ENCODE results near the gene SNPH.

SNPH gene

DNA sequence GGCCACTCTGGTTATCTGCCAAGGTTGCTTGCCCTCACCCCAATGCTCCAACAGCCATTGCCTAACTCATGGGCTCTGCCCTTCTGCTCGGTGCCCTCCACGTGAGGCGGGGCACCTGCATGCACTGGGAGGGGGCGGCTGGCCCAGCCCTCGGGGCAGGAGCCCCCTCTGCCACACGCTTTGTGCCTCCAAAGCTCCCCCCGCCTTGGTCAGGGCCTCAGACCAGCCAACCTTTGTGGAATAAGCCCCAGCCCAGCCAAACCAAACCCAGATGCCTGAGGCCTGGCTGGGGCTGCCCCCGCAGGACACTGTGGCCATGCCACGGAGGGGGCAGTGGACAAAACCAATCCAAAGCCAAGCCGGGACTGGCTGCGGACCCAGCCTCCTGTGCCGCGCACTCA is 41.5 kb downstream of the SNPH start:
- no peaks in the 10 kb centered on the region for H3K9me3 Mint-ChIP-seq
- H3K4me1 Mint-ChIP-seq = no peaks in the 10 kb centered on the region
- H3K36me3 Mint-ChIP-seq = peaks cover 3% of the 10 kb centered on the region
- H3K27ac Mint-ChIP-seq = no peak overlapping the region
- no peaks in the 10 kb centered on the region for H3K27me3 Mint-ChIP-seq
- H3K4me3 Mint-ChIP-seq = no peak overlapping the region

GRCh38 chr20:1308067-1308701 is 42.1 kb downstream of the SNPH start:
- Mint-ChIP-seq H3K9me3 (no peaks in the 10 kb centered on the region), H3K27ac (no peak overlapping the region), H3K36me3 (peaks cover 3% of the 10 kb centered on the region), H3K4me3 (no peak overlapping the region), H3K4me1 (no peaks in the 10 kb centered on the region), H3K27me3 (no peaks in the 10 kb centered on the region)

DNA sequence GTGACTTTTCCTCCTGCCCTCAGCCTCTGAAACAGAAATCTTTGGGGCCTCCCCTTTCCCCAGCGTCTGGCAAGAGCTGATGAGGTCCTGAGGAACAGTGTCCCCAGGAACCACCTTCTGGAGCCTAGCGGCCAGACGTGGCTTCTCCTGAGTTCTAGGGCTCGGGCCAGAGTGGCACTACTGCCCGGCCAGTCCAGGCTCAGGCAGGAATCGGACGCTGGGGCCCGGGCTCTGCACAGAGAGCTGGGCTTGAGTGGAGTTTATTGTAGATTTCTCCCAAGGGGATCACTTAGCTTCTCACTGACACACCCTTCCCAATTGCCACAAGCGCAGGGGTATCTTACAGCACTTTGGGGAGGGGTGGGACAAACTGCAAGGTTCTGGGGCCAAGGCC is 42.6 kb downstream of the SNPH start:
- Mint-ChIP-seq H3K36me3 (peaks cover 3% of the 10 kb centered on the region), H3K4me3 (no peak overlapping the region), H3K27me3 (no peaks in the 10 kb centered on the region), H3K9me3 (no peaks in the 10 kb centered on the region), H3K27ac (no peak overlapping the region), H3K4me1 (peaks cover 3% of the 10 kb centered on the region)

GRCh38 chr20:1309439-1309847 is 43.3 kb downstream of the SNPH start:
- Mint-ChIP-seq H3K4me1 (peaks cover 4% of the 10 kb centered on the region), H3K9me3 (no peaks in the 10 kb centered on the region), H3K36me3 (peaks cover 2% of the 10 kb centered on the region), H3K27me3 (no peaks in the 10 kb centered on the region), H3K27ac (no peak overlapping the region), H3K4me3 (no peak overlapping the region)

DNA sequence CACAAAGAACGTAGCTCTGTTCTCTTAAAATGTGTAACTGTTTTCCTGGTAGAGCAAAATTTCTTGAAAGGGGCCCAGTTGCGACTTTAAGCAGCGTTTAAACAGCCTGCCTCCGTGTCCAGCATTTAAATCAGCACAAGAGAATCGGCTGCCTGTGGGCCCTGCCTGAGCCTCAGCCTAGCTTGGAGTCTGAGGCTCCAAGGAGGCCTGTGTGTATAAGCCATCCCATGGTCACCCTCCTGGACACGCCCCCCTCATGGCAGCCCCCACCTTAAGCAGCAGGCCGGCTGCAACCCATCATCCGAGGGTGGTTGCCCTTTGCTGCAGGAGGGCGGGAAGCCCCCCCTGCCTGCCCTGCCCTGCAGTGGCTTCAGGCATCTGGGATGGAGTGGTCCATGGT is 44.0 kb downstream of the SNPH start:
- Mint-ChIP-seq H3K27me3 (no peaks in the 10 kb centered on the region), H3K9me3 (no peaks in the 10 kb centered on the region), H3K27ac (no peak overlapping the region)

DNA sequence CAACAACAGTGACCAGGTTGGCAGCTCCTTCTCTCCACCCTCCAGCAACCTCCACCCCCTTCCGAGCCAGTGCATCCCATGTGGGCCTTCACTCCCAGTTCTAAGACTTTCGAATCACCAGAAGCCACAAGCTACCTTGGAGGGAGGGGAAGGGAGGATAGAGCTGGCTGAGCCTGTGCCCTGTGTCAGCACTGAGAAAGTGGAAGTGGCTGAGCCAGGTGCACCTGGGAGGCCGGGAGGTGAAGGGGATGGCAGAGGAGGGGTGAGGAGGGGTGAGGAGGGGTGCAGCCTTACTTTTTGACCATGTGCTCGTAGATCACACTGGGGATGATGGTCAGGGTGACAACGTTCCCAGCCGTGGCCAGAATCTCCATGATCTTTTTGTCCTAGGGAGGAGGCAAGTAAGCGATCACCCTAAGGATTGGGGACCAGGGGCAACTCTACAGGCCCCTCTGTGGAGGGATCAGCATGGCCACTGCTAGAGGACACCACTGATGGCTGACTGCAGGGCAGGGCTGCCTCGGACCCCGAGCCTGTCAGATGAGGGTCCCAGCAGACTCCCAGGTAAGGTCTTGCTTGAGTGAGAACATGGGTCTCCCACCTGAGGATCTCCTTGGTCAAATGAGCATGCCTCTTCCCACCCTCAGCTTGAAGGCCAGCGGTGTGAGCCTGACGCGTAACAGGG is 44.6 kb downstream of the SNPH start:
- Mint-ChIP-seq H3K36me3 (no peaks in the 10 kb centered on the region), H3K4me3 (no peak overlapping the region), H3K9me3 (no peaks in the 10 kb centered on the region), H3K27me3 (no peaks in the 10 kb centered on the region), H3K4me1 (peaks cover 4% of the 10 kb centered on the region), H3K27ac (no peak overlapping the region)

More for the DNA sequence above, 44.0 kb downstream of the SNPH start:
- peaks cover 4% of the 10 kb centered on the region for H3K4me1 Mint-ChIP-seq
- no peak overlapping the region for H3K4me3 Mint-ChIP-seq
- H3K36me3 Mint-ChIP-seq = peaks cover 2% of the 10 kb centered on the region

- Mint-ChIP-seq H3K27ac (no peak overlapping the region), H3K27me3 (no peaks in the 10 kb centered on the region), H3K4me3 (no peak overlapping the region), H3K9me3 (no peaks in the 10 kb centered on the region), H3K36me3 (no peaks in the 10 kb centered on the region), H3K4me1 (peaks cover 4% of the 10 kb centered on the region)
Observed at GRCh38 chr20:1312308-1312707, 46.2 kb downstream of the SNPH start.

DNA sequence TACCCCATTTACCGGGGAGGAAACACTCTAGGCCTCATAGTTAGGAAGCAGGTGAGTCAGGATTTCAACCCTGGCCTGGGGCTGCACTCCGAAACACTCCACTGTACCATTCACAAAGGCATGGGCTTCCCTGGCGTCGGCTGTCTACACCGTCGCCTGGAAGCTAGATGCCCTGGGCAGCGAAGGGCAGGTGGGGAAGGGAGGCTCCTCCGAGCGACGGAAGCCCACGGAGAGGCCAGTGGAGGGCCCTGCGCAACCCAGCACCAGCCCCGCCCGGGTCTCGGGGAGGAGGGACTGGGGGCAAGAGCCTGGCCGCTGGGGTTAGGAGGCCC is 46.8 kb downstream of the SNPH start:
- Mint-ChIP-seq H3K9me3 (no peaks in the 10 kb centered on the region), H3K36me3 (no peaks in the 10 kb centered on the region), H3K27me3 (no peaks in the 10 kb centered on the region), H3K4me3 (no peak overlapping the region), H3K27ac (no peak overlapping the region), H3K4me1 (peaks cover 4% of the 10 kb centered on the region)

DNA sequence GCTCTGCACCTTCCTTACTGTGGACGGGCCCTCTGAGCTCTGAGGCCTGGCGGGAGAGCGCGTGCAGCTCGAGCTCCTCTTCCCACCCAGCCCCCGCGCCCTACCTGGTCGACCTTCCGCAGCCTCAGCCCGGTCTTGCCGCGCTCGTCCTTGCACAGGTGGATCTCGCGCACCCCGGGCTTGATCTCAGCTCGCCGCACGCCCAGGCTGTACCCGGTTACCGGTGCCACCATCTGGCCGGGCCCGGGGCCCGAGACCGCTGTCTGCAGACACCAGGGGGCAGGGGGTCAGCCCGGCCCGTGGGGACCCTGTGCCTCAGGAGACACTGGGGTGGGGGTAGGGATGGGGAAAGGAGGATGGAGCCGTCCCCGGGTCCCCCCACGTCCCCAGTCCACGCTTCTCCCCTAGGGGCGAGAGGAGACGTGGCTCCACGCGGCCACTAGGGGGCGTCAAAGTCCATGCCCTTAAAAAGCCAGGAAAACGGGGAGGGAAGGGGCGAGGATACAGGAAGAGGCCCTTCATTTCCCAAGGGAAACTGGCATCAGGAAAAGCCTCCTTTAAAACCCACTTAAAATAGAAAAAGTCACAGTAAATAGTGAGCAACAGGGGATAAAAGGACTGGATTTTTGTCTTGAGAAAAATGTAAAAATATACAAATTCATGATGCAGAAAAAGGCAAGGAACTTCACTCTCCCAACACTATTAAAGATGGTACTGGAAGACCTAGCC is 47.3 kb downstream of the SNPH start:
- H3K4me1 Mint-ChIP-seq = peaks cover 4% of the 10 kb centered on the region
- no peaks in the 10 kb centered on the region for H3K36me3 Mint-ChIP-seq
- no peaks in the 10 kb centered on the region for H3K27me3 Mint-ChIP-seq
- no peak overlapping the region for H3K27ac Mint-ChIP-seq
- H3K9me3 Mint-ChIP-seq = no peaks in the 10 kb centered on the region
- no peak overlapping the region for H3K4me3 Mint-ChIP-seq

- peaks cover 4% of the 10 kb centered on the region for H3K4me1 Mint-ChIP-seq
- no peaks in the 10 kb centered on the region for H3K9me3 Mint-ChIP-seq
- no peak overlapping the region for H3K4me3 Mint-ChIP-seq
- no peak overlapping the region for H3K27ac Mint-ChIP-seq
- H3K27me3 Mint-ChIP-seq = no peaks in the 10 kb centered on the region
- H3K36me3 Mint-ChIP-seq = no peaks in the 10 kb centered on the region
Observed at GRCh38 chr20:1315804-1316203, 49.7 kb downstream of the SNPH start.

- Mint-ChIP-seq H3K27me3 (no peaks in the 10 kb centered on the region), H3K27ac (no peak overlapping the region), H3K36me3 (no peaks in the 10 kb centered on the region), H3K4me3 (no peak overlapping the region), H3K4me1 (peaks cover 4% of the 10 kb centered on the region), H3K9me3 (no peaks in the 10 kb centered on the region)
Observed at GRCh38 chr20:1317545-1318255, 51.6 kb downstream of the SNPH start.

DNA sequence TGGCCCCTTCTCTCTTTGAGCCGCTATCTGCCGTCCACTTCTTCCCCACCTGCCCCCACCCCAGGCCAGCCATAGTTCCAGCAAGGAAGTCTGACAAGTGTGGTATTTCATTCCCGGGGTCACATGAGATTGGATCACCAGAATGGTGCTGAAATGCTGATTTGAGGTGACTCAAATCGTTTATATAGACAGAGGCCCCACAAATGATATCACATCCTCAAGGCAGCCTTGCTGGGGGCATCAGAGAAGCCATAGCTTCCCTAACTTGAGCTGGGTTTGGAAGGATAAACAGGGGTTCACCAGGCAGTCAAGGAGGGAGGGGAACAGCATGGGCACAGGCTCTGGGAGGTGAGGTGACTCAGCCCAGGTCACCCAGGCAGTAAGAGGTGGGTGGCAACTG is 53.0 kb downstream of the SNPH start:
- Mint-ChIP-seq H3K9me3 (no peaks in the 10 kb centered on the region), H3K36me3 (no peaks in the 10 kb centered on the region), H3K27me3 (no peaks in the 10 kb centered on the region), H3K4me3 (no peak overlapping the region), H3K4me1 (no peaks in the 10 kb centered on the region), H3K27ac (no peak overlapping the region)

GRCh38 chr20:1319462-1319861 is 53.4 kb downstream of the SNPH start:
- H3K9me3 Mint-ChIP-seq = no peaks in the 10 kb centered on the region
- H3K27ac Mint-ChIP-seq = no peak overlapping the region
- no peaks in the 10 kb centered on the region for H3K36me3 Mint-ChIP-seq
- no peaks in the 10 kb centered on the region for H3K4me1 Mint-ChIP-seq
- no peaks in the 10 kb centered on the region for H3K27me3 Mint-ChIP-seq
- H3K4me3 Mint-ChIP-seq = no peak overlapping the region

DNA sequence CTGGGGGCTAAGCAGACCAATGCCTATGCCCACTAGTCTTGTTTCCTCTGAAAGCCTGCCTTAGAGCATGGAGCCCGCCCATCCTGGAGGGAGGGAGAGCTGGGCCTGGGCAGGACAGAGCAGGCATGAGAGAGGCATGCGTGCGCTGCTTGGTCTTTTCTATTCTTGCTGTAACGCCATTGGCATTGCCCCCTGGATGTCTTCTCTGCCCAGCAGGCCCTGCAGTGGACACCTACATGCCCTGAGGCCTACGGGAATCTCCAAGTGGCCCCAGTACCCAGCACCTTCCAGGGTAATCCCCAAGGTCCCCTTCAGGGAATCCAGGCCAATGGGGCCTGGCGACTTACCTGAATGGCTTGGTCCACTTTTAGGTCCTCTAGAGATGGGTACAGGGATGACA is 53.9 kb downstream of the SNPH start:
- Mint-ChIP-seq H3K27me3 (no peaks in the 10 kb centered on the region), H3K4me1 (no peaks in the 10 kb centered on the region), H3K36me3 (no peaks in the 10 kb centered on the region), H3K27ac (peak overlapping the region; percentile 79), H3K4me3 (no peak overlapping the region), H3K9me3 (no peaks in the 10 kb centered on the region)

DNA sequence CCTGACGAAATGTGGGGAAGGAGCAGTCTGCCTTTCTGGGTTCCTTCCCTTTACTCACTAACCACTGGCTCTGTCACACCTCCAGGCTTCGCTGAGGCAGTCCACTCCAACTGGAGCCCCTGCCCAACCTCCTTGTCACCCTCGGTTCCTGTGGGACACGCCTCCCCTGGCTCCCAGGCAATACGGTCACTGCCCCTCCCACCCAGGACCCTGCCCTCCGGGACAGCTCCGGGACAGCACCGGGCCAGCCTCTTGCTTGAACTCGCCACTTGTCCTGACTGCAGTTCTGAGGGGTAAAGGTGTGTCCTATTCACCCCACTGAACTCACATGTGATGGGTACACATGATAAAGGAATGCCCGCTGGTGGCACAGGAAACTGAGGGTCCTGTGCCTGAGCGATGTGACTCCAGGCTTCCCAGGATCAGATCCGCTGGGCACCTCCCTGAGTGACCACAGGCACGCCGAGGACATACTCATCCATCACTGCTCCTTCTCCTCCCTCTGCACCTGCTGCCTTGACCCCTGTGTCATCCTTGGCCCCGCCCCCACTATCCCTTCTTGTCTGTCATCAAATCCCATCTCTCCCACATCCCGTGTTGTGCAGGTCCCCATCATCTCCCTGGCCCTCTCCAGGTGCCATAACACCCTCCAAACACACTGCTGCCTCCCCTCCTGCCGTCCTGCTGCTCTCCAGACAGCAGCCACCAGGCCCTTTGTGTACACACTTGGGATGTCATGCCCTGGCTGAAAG is 55.0 kb downstream of the SNPH start:
- Mint-ChIP-seq H3K27me3 (no peaks in the 10 kb centered on the region), H3K4me1 (no peaks in the 10 kb centered on the region), H3K4me3 (no peak overlapping the region), H3K9me3 (no peaks in the 10 kb centered on the region), H3K36me3 (no peaks in the 10 kb centered on the region), H3K27ac (no peak overlapping the region)

Measured in activated naive CD4-positive, alpha-beta T cell treated with anti-CD3 and anti-CD28 coated beads, Interleukin-2, amount 50 U/mL, for 24 hours (primary cell).